Measurements from ENCODE around the gene KRI1.
A peak's percentile ranks its signal among the peaks of the same experiment; 100 is the strongest.
"Not testable (repeated sequence)": the region's sequence is repeated elsewhere in the genome, so short reads cannot be mapped to it uniquely, and the experiment has no call there.

The KRI1 gene

DNA sequence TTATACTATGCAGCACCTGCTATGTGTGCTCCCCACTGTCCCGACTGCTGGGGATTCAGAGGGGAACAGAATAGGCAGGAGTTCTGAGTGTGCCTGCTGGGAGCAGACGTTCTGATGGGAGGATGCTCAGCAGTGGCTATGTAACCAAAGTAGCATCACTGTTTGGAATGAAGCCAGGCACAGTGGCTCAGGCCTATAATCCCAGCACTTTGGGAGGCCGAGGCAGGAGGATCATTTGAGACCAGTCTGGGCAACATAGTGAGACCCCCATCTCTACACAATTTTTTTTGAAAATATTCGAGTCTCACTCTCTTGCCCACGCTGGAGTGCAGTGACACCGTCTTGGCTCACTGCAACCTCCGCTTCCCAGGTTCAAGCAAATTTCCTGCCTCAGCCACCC lies 16.1 kb downstream of the KRI1 start:
- no peak for DNase-seq (ENCODE audit: low spot score)

DNA sequence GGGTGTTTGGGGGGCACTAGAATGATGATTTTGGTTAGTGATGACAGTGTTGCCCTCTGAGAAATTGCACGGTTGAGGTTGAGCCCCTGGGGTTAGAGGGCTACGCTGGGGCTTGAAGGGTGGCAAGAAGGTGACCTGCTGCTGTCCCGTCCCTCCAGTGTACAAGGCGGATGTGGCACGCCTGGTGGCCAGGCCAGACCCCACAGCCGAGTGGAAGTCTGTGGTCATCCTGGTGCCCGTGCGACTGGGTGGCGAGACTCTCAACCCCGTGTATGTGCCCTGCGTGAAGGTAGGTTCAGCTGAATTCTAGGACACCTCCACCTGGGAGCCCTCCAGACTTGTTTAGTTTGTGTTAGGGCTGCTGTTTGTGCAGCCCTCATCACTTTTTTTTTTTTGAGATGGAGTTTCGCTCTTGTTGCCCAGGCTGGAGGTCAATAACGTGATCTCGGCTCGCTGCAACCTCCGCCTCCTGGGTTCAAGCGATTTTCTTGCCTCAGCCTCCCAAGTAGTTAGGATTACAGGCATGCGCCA lies 17.0 kb downstream of the KRI1 start:
- DNase-seq (ENCODE audit: low spot score): no peak

DNA sequence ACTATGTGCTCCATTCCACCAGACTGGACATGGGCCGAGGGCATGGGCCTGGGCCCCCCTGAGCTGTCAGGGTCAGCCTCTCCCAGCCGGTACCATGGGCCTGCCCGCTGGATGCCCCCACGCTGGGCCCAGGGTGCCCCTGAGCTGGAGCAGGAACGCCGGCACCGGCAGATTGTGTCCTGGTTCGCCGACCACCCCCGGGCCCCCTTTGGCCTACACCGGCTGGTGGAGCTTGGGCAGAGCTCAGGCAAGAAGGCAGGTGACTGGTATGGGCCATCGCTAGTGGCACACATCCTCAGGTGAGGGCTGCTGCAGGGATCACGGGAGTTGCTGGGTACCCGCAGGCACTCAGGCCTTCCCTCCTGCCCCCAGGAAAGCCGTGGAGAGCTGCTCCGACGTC lies 19.0 kb downstream of the KRI1 start:
- DNase-seq (ENCODE audit: low spot score): no peak

DNA sequence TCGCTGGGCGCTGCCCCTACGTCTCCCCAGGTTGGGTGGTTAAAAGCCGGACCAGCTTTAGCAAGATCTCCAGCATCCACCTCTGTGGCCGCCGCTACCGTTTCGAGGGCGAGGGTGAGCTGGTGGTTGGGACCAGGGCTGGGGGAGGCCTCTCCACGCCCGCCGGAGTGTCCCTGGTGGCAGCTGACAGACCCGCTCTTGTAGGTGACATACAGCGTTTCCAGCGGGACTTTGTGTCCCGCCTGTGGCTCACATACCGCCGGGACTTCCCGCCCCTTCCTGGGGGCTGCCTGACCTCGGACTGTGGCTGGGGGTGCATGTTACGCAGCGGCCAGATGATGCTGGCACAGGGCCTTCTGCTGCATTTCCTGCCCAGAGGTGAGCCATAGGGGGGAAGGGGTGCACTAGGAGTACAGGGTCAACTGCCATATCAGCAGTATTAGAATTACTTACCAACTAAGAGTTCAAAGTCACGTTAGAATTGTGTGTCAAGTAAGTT lies 21.0 kb downstream of the KRI1 start:
- peak; percentile 23 for DNase-seq (ENCODE audit: low spot score)

DNA sequence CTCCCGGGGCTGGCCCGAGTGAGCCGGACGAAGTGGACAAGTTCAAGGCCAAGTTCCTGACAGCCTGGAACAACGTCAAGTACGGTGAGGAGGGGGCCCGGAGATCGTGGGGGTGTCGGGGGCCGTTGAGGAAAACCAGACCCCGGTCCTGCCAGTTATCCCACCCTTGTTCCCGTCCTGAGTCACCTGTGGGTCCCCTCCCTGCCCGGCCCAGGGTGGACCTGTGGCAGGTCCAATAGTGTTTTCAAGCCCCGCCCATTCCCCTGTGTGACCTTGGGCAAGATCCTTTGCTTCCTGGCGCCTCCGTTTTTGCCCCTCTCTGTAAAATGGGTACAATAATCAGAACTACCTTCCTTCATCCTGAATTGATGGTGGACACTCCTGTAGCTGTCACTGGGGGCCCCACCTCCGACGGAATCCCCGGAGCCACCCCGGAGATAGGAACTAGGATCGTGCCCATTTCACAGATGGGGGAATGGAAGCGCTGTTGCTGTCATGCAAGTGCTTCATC lies 21.5 kb downstream of the KRI1 start:
- peak; percentile 75 for DNase-seq (ENCODE audit: low spot score)

DNA sequence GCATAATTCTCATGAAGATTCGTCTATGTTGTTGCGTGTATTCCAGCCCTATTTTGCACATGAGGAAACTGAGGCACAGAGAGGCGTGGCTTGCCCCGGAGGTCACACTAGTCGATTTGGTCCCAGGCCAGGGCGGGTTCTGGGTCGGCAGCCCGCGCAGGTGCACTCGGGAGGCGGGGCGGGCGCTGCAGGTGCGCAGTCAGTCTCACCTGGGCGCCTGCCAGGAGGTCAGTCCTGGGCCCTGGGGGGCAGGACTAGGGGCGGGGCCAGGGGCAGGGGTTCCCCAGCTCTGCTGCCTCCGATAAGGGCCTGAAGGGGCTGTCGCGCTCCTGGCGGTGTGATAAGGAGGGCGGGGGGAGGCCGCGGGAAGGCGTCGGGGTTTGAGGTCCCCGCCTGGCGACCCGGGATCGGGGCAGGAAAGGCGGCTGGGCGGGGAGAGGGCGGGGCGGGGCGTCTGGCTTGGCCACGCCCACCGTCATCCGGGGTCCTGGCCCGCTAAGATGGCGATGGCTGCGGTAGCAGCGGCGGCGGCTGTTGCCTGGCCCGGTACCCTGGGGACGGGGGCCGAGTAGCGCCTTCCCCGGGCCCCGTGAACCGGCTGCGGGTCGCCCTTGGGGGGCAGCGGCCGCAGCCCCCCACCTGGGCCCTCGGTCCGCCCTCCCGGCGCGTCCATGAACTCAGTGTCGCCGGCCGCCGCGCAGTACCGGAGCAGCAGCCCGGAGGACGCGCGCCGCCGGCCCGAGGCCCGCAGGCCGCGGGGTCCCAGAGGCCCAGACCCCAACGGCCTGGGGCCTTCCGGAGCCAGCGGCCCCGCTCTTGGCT lies 22.2 kb downstream of the KRI1 start, which contains the start of gene ATG4D:
TSS of gene ATG4D (plus strand) at position 485 of the 822 bp plus-strand sequence. CDS start at position 672, 187 bp downstream.
- DNase-seq (ENCODE audit: low spot score): peak; percentile 98

DNA sequence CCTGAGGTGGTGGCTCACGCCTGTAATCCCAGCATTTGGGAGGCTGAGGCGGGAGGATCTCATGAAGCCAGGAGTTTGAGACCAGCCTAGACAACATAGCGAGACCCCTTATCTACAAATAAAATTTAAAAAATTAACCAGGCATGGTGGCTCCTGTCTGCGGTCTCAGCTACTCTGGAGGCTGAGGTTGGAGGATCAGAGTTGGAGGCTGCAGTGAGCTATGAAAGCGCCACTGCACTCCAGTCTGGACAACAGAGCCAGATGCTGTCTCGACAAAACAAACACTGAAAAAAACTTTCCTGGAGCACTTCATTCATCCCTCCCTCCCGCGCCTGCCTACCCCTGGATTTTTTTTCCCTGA lies 22.8 kb downstream of the KRI1 start:
- DNase-seq (ENCODE audit: low spot score): no peak

DNA sequence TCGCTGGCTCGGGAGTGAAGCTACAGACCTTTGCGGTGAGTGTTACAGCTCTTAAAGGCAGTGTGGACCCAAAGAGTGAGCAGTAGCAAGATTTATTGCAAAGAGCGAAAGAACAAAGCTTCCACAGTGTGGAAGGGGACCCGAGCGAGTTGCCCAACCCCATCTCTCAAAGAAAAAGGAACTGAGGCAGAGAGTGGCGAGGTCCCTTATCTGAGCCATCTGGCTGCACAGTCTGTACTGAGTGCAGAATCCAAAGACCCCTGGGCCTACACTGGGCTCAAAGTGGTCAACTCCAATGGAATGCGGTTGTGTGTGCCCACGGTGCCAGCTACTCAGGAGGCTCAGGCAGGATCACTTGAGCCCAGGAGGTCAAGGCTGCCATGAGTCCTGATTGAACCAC lies 26.8 kb downstream of the KRI1 start:
- DNase-seq (ENCODE audit: low spot score): not testable (repeated sequence)

DNA sequence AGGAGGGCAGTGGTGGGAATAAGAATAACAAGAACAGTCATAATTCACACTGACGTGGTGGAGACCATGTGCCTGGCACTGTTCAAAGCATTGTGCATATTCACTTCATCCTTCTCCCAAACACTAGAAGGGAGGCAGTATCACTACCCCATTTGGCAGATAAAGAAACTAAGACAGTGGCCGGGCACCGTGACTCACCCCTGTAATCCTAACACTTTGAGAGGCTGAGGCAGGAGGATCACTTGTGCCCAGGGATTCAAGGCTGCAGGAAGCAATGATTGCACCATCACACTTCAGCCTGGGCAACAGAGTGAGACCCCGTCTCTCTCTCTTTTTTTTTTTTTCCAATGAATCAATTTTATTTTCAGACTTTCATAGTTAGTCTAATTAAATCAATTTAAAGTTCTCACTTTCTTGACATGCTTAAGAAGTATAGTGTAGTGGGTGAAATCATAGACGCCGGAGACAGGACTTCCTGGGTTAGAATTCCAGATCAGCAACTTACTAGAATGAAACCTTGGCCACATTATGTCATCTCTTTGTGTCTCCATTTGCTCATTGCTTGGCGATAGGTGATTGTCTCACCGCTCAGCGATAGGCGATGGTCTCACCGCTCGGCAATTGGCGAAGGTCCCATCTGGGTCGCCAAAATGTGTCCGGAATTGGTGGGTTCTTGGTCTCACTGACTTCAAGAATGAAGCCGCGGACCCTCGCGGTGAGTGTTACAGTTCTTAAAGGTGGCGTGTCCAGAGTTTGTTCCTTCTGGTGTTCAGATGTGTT lies 27.4 kb downstream of the KRI1 start:
- DNase-seq (ENCODE audit: low spot score): no peak

DNA sequence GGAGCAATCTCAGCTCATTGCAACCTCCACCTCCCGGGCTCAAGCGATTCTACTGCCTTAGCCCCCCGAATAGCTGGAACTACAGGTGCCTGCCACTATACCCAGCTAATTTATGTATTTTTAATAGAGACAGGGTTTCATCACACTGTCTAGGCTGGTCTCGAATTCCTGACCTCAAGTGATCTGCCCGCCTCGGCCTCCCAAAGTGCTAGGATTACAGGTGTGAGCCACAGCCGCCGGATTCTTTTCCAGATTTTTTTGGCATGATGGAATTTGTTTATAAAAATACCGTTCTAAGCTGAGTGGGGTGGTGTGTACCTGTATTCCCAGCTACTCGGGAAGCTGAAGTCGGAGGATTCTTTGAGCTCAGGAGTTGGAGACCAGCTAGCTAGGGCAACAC lies 28.1 kb downstream of the KRI1 start:
- no peak for DNase-seq (ENCODE audit: low spot score)

DNA sequence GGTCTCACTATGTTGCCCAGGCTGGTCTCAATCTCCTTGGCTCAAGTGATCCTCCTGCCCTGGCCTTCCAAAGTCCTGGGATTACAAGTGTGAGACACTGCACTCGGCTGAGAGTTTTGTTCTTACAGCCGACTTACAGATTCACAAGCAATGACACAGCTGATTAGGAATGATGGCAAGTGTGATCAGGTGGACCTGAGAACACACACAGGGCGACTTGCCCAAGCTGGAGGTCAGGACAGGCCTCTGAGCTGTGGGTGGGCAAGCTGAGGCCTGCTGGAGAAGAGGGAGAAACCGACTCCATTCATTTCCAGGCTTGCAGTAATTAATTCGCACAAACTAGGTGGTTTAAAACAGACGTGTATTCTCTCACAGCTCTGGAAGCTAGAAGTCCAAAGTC lies 30.2 kb downstream of the KRI1 start:
- DNase-seq (ENCODE audit: low spot score): no peak

DNA sequence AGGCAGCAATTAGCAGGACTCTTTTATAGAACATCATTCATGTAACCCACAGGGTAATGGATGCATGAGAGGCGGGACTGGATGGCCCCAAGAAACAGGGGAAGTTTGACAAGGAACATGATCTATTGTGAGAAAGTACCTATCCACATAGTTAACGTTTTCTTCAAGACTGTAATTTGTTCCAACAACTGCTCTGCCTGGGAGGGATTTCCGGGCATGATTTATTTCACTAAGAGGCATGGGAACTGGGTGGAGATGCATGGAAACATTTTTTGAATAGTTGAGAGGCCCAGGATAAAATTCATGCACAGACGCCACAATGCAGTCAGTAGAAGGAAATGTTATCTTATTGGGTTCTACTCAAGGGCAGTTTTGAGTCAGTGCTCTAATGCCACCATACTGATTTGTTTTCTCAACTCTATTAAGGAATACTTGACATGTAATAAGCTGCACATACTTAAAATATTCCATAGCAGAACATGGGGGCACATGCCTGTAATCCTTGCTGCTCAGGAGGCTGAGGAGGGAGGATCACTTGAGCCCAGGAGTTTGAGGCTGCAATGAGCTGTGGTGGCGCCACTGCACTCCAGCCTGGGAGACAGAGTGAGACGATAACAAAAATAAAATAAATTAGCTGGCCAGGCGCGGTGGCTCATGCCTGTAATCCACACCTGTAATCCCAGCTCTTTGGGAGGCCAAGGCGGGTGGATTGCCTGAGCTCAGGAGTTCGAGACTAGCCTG lies 32.0 kb downstream of the KRI1 start:
- no peak for DNase-seq (ENCODE audit: low spot score)

DNA sequence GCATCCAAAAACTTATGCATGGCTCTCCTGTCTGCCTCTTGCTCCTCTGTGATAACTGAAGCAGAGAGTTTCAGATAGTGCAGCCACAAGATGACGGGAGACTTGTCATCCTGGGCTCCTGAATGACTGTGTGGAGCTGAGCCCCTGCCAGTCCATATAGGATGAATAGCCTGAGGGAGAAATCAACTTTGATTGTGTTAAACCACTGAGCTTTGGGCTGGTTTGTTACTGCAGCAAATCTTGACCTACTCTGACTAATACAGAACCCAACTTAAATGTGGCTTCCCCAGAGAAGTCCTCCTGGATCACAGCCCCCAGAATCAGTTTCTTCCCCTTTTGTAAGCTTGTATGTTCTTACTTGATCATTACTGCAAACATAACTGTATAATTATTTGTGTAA lies 33.4 kb downstream of the KRI1 start:
- DNase-seq (ENCODE audit: low spot score): no peak

DNA sequence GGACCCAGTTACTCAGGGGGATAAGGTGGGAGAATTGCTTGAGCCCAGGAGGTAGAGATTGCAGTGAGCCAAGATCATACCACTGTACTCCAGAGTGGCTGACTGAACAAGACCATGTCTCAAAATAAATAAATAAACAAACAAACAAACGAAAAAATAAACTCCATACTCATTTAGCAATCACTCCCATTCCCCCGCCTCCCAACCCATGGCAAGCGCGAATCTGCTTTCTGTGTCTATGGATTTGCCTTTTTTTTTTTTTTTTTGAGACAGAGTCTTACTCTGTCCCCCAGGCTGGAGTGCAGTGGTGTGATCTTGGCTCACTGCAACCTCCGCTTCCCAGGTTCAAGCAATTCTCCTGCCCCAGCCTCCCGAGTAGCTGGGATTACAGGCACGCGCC lies 38.9 kb downstream of the KRI1 start:
- not testable (repeated sequence) for DNase-seq (ENCODE audit: low spot score)

DNA sequence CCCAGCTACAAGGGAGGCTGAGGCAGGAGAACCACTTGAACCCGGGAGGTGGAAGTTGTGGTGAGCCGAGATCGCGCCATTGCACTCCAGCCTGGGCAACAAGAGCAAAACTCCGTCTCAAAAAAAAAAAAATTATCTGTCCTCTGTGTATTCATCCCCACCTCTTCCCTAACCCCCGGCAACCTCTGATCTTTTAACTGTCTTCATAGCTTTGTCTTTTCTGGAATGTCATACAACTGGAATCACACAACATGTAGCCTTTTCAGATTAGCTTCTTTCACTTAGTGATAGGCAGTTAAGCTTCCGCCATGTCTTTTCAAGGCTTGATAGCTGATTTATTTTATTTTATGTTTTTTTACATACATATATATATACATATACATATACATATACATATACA lies 40.2 kb downstream of the KRI1 start:
- no peak for DNase-seq (ENCODE audit: low spot score)

DNA sequence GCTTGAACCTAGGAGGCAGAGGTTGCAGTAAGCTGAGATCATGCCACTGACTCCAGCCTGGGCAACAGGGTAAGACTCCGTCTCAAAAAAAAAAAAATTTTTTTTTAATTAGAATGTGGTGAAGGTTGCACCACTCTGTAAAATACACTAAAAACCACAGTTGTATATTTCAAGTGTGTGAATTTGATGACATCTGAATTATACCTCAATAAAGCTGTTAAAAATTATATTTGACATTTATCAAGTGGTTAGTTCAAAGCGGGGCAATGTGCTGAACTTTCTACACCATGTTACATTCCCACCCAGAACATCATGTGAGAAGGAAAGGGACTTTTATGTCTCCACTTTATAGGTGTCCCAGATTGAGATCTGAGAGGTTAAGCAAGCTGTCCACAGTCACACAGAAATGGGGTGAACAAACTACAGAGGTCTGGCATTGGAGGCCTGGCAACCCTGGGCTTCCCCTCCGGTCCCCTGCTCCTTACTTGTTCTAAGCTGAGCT lies 42.6 kb downstream of the KRI1 start:
- no peak for DNase-seq (ENCODE audit: low spot score)

DNA sequence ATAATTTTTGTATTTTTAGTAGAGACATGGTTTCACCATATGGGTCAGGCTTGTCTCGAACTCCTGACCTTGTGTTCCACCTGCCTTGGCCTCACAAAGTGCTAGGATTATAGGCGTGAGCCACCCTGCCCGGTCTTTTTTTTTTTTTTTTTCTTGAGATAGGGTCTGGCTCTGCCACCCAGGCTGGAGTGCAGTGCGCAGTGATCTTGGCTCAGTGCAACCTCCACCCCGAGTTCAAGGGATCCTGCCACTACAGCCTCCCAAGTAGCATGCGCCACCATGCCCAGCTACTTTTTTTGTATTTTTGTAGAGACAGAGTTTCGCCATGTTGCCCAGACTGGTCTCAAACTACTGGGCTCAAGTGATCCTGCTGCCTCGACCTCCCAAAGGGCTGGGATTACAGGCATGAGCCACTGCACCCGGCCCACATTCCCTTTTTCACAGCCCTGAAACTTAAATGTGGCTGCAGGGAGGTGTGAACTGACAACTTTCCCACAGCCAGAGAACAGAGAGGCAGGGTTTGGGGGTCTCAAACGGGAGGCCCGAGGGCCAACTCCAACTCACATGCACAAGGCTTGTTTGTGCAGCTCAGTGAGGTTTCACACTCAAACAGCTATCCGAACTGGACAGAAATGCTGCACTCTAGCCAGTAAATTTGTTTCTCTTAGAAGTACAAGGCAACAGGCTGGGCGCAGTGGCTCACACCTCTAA lies 44.2 kb downstream of the KRI1 start:
- DNase-seq (ENCODE audit: low spot score): no peak

DNA sequence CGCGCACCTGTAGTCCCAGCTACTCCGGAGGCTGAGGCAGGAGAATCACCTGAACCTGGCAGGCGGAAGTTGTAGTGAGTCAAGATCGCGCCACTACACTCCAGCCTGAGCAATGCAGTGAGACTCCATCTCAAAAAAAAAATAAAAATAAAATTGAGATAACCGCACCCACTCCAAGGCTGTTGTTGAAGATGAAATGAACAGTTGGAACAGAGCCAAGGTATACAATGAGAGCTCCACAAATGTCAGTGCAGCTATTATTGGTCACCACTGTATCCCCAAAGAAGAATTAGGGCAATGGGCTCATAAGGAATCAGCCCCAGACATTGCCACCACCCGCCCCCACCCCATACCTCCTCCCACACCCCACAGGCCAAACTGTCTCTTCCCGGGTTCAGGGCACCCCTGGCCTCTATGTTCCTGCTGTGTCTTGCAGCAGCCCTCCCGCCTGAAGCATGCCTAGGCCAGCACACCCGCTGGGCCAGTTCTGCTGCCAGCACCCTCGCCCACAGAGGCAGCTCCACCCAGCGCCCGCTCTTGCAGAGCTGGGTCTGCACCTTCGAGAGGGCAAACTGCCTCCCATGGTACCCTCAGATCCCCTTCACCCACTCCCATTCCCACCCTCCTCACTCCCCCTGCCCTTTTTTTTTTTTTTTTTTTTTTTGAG lies 45.0 kb downstream of the KRI1 start:
- no peak for DNase-seq (ENCODE audit: low spot score)

DNA sequence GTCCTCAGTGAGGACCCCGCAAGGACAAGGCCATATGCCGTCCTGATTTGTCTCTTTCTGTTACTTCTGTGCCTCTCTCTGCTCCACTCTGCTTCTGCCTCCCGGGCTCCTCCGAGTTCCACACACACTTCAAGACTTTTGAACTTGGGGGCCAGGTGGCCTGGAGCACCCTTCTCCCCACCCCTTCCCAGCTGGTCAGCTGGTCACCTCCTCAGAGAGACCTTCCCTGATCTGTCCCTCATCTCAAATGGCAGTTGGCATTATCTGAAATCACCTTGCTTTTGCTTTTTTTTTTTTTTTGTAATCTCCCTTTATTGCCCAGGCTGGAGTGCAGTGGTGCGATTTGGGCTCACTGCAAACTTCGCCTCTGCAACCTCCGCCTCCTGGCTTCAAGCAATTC lies 46.4 kb downstream of the KRI1 start:
- no peak for DNase-seq (ENCODE audit: low spot score)

All from hematopoietic multipotent progenitor cell treated with erythropoietin and hydrocortisone succinate and interleukin-3 and kit ligand, for 17 days (in vitro differentiated cells).